CD4-positive, alpha-beta T cell (primary cell): ENCODE data around the gene C1orf198. TPM values are rescaled to one million over a fixed set of nuclear protein-coding genes. Genes with fewer than 3 reads are reported as not detected.

Experiments used
- ATAC-seq: fragments of 200-7000 bp; cut with Tn5 transposase; one replicate; pipeline ENCODE4 v1.10.0; 2022; ENCODE audit warnings: mild to moderate bottlenecking; ENCODE audit not compliant: poor library complexity
- CTCF ChIA-PET: fragments of 350-600 bp; sonication (Branson Sonifier 250); formaldehyde crosslinking; loops from one replicate; lab custom pipeline; 2021; ENCODE audit warnings: antibody characterized with exemption, inconsistent platforms; lab: Charles Lee
- POLR2A ChIA-PET: fragments of 350-600 bp; sonication (Branson Sonifier 250); formaldehyde crosslinking; loops from one replicate; lab custom pipeline; 2021; ENCODE audit warnings: antibody characterized with exemption, inconsistent platforms; lab: Charles Lee
- DNase-seq, 14 experiments: peaks; one replicate each; pipeline ENCODE4 v3.0.0-alpha.2; 2013 to 2020; ENCODE audit warnings: mixed read lengths in 2 of 14
- H3K27ac ChIP-seq, 2 donors: one replicate each; pipeline versions ENCODE4 v1.5.1 to v1.7.0; 2013; ENCODE audit warnings: low read length in 2 of 2, low read depth in 1 of 2, mild to moderate bottlenecking in 1 of 2
- H3K27me3 ChIP-seq, 2 experiments: 1 replicate in 1 of 2; 2 replicates in 1 of 2; pipeline versions ENCODE4 v1.6.1 to v1.7.0; 2013; ENCODE audit warnings: low read length in 2 of 2, control low read depth in 1 of 2, mild to moderate bottlenecking in 1 of 2, moderate library complexity in 1 of 2; ENCODE audit not compliant: insufficient read depth in 2 of 2, control insufficient read depth in 1 of 2
- H3K36me3 ChIP-seq: one replicate; pipeline ENCODE4 v1.6.1; 2013; ENCODE audit warnings: low read length, control low read depth; ENCODE audit not compliant: insufficient read depth
- H3K4me1 ChIP-seq: one replicate; pipeline ENCODE4 v1.6.1; 2013; ENCODE audit warnings: low read length, control low read depth; ENCODE audit not compliant: insufficient read depth
- H3K4me3 ChIP-seq: one replicate; pipeline ENCODE4 v1.5.1; 2013; ENCODE audit warnings: mild to moderate bottlenecking, low read length, moderate library complexity
- H3K9me3 ChIP-seq, 2 experiments: 1 replicate in 1 of 2; 2 replicates in 1 of 2; pipeline versions ENCODE4 v1.6.1 to v1.7.0; 2013; ENCODE audit warnings: low read length in 2 of 2, mild to moderate bottlenecking in 2 of 2, control low read depth in 1 of 2, moderate library complexity in 1 of 2; ENCODE audit not compliant: control insufficient read depth in 1 of 2, insufficient read depth in 1 of 2
- H3K27ac Mint-ChIP-seq: one replicate; pipeline ENCODE4 v1.8.0; 2020; ENCODE audit warnings: mixed read lengths
- H3K27me3 Mint-ChIP-seq: one replicate; pipeline ENCODE4 v1.8.0; 2021; ENCODE audit warnings: mixed read lengths
- H3K36me3 Mint-ChIP-seq: one replicate; pipeline ENCODE4 v1.8.0; 2021; ENCODE audit warnings: low read depth, mixed read lengths
- H3K4me1 Mint-ChIP-seq: one replicate; pipeline ENCODE4 v1.8.0; 2021; ENCODE audit warnings: low read depth, mixed read lengths
- H3K4me3 Mint-ChIP-seq: one replicate; pipeline ENCODE4 v1.8.0; 2020; ENCODE audit warnings: mild to moderate bottlenecking, mixed read lengths
- H3K9me3 Mint-ChIP-seq: one replicate; pipeline ENCODE4 v1.8.0; 2020; ENCODE audit warnings: mixed read lengths
- intact Hi-C, 2 experiments: fragments of 100-400 bp; cut with DNase I in 1 of 2; cut with micrococcal nuclease in 1 of 2; formaldehyde crosslinking; loops; one replicate each; pipeline versions ENCODE4 v1.15.1 to v1.9.0; 2023 to 2025; cut with DNase I, micrococcal nuclease
- total RNA-seq, 174 experiments: library from RNA in 2 of 174; stranded (reverse) in 2 of 174; gene quantifications; one replicate each; pipeline ENCODE4 v1.2.3 and lab custom pipeline; 2021 to 2026
- TF ChIP-seq, protein P1 (sequence below): fragments of 200-600 bp; IDR thresholded peaks from one replicate; pipeline ENCODE4 v1.8.0; 2022; ENCODE audit warnings: antibody characterized with exemption, mild to moderate bottlenecking

C1orf198 gene
- total RNA-seq, 2 experiments from 2014 or later: 2.2 TPM

DNA sequence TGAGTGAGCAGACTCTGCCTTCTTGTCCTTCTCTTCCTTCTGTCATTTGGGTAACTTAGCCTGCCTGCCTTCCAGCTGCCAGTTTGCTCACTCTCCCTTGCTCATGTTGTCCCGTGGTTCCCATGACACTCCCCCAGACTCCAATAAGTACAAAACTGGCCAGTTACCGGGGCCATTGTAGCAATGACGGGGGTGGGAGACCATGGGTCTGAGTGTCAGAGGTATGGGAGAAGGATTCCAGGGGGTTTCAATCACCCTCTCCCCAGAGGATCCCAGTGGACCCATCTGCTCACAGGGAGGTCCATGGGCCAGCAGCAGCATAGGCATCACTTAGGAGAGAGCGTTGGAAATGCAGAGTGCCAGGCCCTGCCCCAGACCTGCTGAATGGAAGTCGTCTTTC, 69.8 kb downstream of the C1orf198 start:
- no peak for ATAC-seq
- DNase-seq: no peak
- no peak overlapping the region for H3K4me3 Mint-ChIP-seq
- Histone ChIP-seq H3K36me3 (no peaks in the 10 kb centered on the region), H3K9me3 (no peaks in the 10 kb centered on the region), H3K27me3 (peaks cover 5 to 8% of the 10 kb centered on the region in 2 experiments), H3K4me1 (no peaks in the 10 kb centered on the region), H3K4me3 (no peak overlapping the region), H3K27ac (no peak overlapping the region)
- TF ChIP-seq, protein P1, sequence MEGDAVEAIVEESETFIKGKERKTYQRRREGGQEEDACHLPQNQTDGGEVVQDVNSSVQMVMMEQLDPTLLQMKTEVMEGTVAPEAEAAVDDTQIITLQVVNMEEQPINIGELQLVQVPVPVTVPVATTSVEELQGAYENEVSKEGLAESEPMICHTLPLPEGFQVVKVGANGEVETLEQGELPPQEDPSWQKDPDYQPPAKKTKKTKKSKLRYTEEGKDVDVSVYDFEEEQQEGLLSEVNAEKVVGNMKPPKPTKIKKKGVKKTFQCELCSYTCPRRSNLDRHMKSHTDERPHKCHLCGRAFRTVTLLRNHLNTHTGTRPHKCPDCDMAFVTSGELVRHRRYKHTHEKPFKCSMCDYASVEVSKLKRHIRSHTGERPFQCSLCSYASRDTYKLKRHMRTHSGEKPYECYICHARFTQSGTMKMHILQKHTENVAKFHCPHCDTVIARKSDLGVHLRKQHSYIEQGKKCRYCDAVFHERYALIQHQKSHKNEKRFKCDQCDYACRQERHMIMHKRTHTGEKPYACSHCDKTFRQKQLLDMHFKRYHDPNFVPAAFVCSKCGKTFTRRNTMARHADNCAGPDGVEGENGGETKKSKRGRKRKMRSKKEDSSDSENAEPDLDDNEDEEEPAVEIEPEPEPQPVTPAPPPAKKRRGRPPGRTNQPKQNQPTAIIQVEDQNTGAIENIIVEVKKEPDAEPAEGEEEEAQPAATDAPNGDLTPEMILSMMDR: no peak
- CTCF ChIA-PET: no interaction called here
- H3K9me3 Mint-ChIP-seq: no peaks in the 10 kb centered on the region
- H3K36me3 Mint-ChIP-seq: no peaks in the 10 kb centered on the region
- POLR2A ChIA-PET: no interaction called here
- no peak overlapping the region for H3K27ac Mint-ChIP-seq
- intact Hi-C loops: loop anchor here in 1 of 2 experiments (5.0 kb wide), 1 partner anchor 414 kb away; no protein-coding TSS in a partner anchor
- peaks cover 38% of the 10 kb centered on the region for H3K27me3 Mint-ChIP-seq
- H3K4me1 Mint-ChIP-seq: no peaks in the 10 kb centered on the region

DNA sequence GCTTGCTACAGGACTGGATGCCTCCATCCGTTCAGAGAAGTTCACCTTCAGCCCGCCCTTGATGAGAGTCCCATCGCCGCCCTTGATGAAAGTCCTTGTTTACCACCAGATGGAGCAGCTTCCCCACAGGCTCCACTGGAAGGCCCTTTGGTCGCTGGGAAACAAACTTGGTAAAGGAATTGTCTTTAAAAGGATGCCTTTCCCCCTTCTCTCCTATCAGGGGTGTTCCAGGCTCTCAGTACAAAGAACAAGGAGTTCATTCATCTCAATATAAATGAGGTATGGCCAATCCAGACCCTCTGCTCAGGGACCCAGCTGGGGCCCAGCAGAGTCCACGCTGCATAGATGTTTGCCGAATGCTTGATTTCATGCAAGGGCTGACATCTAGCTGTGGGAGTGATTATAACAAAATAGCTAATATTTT, 70.4 kb downstream of the C1orf198 start:
- CTCF ChIA-PET: no interaction called here
- intact Hi-C loops: loop anchor here in 1 of 2 experiments (5.0 kb wide), 1 partner anchor 414 kb away; no protein-coding TSS in a partner anchor
- H3K27me3 Mint-ChIP-seq: peaks cover 37% of the 10 kb centered on the region

DNA sequence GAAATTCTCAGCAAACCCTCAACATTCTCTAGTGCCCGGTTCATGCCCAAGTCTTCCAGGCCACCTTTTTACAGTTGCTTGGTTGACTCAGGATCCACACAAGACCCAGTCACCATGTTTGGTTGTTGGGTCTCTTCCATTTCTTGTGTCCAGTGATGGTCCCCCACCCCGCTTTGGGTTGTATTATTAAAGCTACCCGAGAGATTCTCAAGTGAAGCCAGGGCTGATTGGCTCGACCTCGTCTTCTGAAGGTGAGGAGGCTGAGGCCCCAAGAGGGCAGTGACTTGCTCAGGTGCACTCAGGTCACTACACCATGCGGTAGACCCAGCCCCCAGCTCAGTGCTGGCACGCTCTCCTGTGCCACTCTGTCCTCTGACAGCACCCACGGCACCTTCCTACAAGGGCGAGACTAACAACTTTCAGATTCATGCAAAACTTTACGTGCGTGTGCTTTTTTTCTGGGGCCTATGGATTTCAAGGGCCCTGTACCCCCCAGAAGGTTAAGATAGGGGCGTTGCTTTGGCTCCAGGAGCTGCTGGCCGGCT, 70.9 kb downstream of the C1orf198 start:
- no peak overlapping the region for H3K4me3 Mint-ChIP-seq
- ATAC-seq (no peak), DNase-seq (no peak)
- Histone ChIP-seq H3K4me3 (no peak overlapping the region), H3K9me3 (no peaks in the 10 kb centered on the region), H3K27me3 (peaks cover 5 to 8% of the 10 kb centered on the region in 2 experiments), H3K36me3 (no peaks in the 10 kb centered on the region), H3K4me1 (no peaks in the 10 kb centered on the region), H3K27ac (no peak overlapping the region)
- intact Hi-C loops: loop anchor here in 1 of 2 experiments (5.0 kb wide), 1 partner anchor 415 kb away; no protein-coding TSS in a partner anchor
- peaks cover 34% of the 10 kb centered on the region for H3K27me3 Mint-ChIP-seq
- ChIA-PET CTCF (no interaction called here), POLR2A (no interaction called here)
- TF ChIP-seq, protein P1: no peak
- H3K36me3 Mint-ChIP-seq: no peaks in the 10 kb centered on the region
- no peaks in the 10 kb centered on the region for H3K4me1 Mint-ChIP-seq
- H3K27ac Mint-ChIP-seq: no peak overlapping the region
- H3K9me3 Mint-ChIP-seq: no peaks in the 10 kb centered on the region

More for the DNA sequence above, 70.4 kb downstream of the C1orf198 start:
- Mint-ChIP-seq H3K4me3 (no peak overlapping the region), H3K27ac (no peak overlapping the region), H3K4me1 (no peaks in the 10 kb centered on the region), H3K36me3 (no peaks in the 10 kb centered on the region), H3K9me3 (no peaks in the 10 kb centered on the region)
- H3K27ac ChIP-seq: no peak overlapping the region
- POLR2A ChIA-PET: no interaction called here
- H3K36me3 ChIP-seq: no peaks in the 10 kb centered on the region
- peaks cover 5 to 8% of the 10 kb centered on the region in 2 experiments for H3K27me3 ChIP-seq
- no peak overlapping the region for H3K4me3 ChIP-seq
- no peaks in the 10 kb centered on the region for H3K9me3 ChIP-seq
- ATAC-seq (no peak), DNase-seq (peak in 4 of 14 experiments; percentile 5 to 28 (median 12))
- H3K4me1 ChIP-seq: no peaks in the 10 kb centered on the region
- TF ChIP-seq, protein P1: no peak
